GM12892 (cell line): ENCODE measurements around the gene PPP6R2.

Source experiments
- POLR2A ChIP-seq: IDR thresholded peaks from 2 replicates; pipeline ENCODE4 v1.6.1; 2011; ENCODE audit warnings: low read depth, low read length, control low read depth
- POLR2AphosphoS5 ChIP-seq: IDR thresholded peaks from 2 replicates; pipeline ENCODE4 v1.6.1; 2011; ENCODE audit warnings: low read depth, low read length, control low read depth

- TF ChIP-seq POLR2A (no peak), POLR2AphosphoS5 (no peak)
Observed at GRCh38 chr22:50323900-50324299, 19.2 kb upstream of the PPP6R2 start.
